Adipocyte (in vitro differentiated cells): ENCODE results near the gene TSKU.

Experiments used
- DNase-seq: peaks from one replicate; pipeline ENCODE4 v3.0.0-alpha.2; 2015; ENCODE audit warnings: low read depth
- H3K27me3 ChIP-seq: replicated peaks from 2 replicates; pipeline ENCODE4 v1.7.0; 2013; ENCODE audit warnings: mild to moderate bottlenecking, low read length, moderate library complexity; ENCODE audit not compliant: control insufficient read depth, insufficient read depth
- H3K36me3 ChIP-seq: 2 replicates; pipeline ENCODE4 v1.7.0; 2013; ENCODE audit warnings: low read length, mild to moderate bottlenecking, moderate library complexity; ENCODE audit not compliant: control insufficient read depth, insufficient read depth, severe bottlenecking
- H3K4me1 ChIP-seq: 2 replicates; pipeline ENCODE4 v1.7.0; 2013; ENCODE audit warnings: mild to moderate bottlenecking, low read length, moderate library complexity; ENCODE audit not compliant: control insufficient read depth, insufficient read depth
- H3K4me3 ChIP-seq: 2 replicates; pipeline ENCODE4 v1.7.0; 2013; ENCODE audit warnings: mild to moderate bottlenecking, low read length, moderate library complexity
- H3K9ac ChIP-seq: 2 replicates; pipeline ENCODE4 v1.7.0; 2013; ENCODE audit warnings: mild to moderate bottlenecking, low read length, moderate library complexity
- H3K9me3 ChIP-seq: 2 replicates; pipeline ENCODE4 v1.7.0; 2013; ENCODE audit warnings: mild to moderate bottlenecking, low read length, moderate library complexity; ENCODE audit not compliant: control insufficient read depth

TSKU gene

GRCh38 chr11:76765863-76766350 lies 17.2 kb upstream of the TSKU start:
- Histone ChIP-seq H3K9ac (no peak overlapping the region), H3K4me3 (no peak overlapping the region), H3K36me3 (no peaks in the 10 kb centered on the region), H3K27me3 (no peaks in the 10 kb centered on the region), H3K9me3 (no peaks in the 10 kb centered on the region), H3K4me1 (peaks cover 47% of the 10 kb centered on the region)
- DNase-seq, result no peak

GRCh38 chr11:76766521-76766920 lies 16.6 kb upstream of the TSKU start:
- Histone ChIP-seq H3K9ac (no peak overlapping the region), H3K27me3 (no peaks in the 10 kb centered on the region), H3K9me3 (no peaks in the 10 kb centered on the region), H3K4me3 (no peak overlapping the region), H3K4me1 (peaks cover 53% of the 10 kb centered on the region), H3K36me3 (no peaks in the 10 kb centered on the region)
- no peak for DNase-seq

DNA sequence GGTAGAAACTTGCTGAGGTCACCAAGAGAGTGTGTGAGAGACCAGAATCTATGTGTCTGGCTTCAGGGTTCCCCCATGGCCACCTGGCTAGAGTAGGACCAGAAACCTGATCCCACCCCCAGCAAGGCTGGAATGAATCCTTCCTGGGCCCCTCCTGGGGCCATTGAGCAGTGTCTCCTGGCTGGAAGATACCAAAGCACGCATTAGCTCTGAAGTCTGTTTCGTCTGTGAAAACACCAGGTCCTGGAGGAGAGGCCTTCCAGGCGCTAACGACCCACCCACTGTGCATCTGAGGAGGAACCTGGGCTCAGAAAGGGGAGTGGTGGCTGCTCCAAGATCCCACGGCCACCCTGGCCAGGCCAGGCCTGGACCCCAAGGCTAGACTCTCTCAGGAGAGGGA lies 15.5 kb upstream of the TSKU start:
- DNase-seq, result no peak
- Histone ChIP-seq H3K4me3 (peak overlapping the region; percentile 1), H3K36me3 (no peaks in the 10 kb centered on the region), H3K27me3 (no peaks in the 10 kb centered on the region), H3K4me1 (peaks cover 65% of the 10 kb centered on the region), H3K9me3 (no peaks in the 10 kb centered on the region), H3K9ac (no peak overlapping the region)

- Histone ChIP-seq H3K27me3 (no peaks in the 10 kb centered on the region), H3K4me1 (peaks cover 68% of the 10 kb centered on the region), H3K4me3 (peak overlapping the region; percentile 20), H3K9me3 (no peaks in the 10 kb centered on the region), H3K9ac (peak overlapping the region; percentile 63), H3K36me3 (no peaks in the 10 kb centered on the region)
- DNase-seq, result no peak
Observed at GRCh38 chr11:76768088-76768908, 14.9 kb upstream of the TSKU start.

DNA sequence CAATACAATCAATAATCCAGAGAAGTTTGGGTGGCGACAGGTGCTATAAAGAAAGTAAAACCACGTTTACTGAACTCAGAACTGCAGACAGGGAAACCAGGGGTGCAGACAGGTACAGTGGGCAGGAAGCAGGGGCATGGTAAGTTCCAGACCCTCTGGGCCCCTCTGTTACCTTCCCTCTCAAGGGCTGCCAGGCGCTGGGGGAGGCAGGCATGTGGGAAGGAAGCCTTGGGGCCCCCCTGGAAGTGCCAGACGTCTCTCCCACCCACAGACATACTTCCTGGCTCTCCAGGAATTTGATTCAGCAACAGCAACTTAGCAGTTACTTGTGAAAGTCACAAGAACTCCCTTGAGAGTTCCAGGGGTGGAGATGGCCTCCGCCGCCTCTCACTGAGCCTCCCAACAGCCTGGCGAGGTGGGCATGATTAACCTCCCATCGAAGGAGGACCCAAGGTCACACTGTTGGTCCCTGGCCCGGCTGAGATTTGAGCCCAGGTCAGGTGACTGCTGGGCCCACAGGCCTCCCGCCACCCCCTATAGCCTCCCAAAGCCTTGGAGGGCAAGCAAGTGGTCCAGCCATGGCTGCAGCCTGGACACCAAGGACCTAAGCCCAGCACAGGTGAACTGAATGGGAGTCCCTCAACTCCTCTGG lies 14.1 kb upstream of the TSKU start:
- Histone ChIP-seq H3K4me1 (peaks cover 69% of the 10 kb centered on the region), H3K9ac (peak overlapping the region; percentile 63), H3K27me3 (no peaks in the 10 kb centered on the region), H3K9me3 (no peaks in the 10 kb centered on the region), H3K36me3 (no peaks in the 10 kb centered on the region), H3K4me3 (peak overlapping the region; percentile 20)
- peak; percentile 56 for DNase-seq

- no peaks in the 10 kb centered on the region for H3K36me3 ChIP-seq
- H3K9me3 ChIP-seq, result no peaks in the 10 kb centered on the region
- H3K9ac ChIP-seq, result peak overlapping the region; percentile 82
- peaks cover 74% of the 10 kb centered on the region for H3K4me1 ChIP-seq
- H3K27me3 ChIP-seq, result no peaks in the 10 kb centered on the region
- DNase-seq, result no peak
- peak overlapping the region; percentile 20 for H3K4me3 ChIP-seq
Observed at GRCh38 chr11:76769645-76770586, 13.2 kb upstream of the TSKU start.

DNA sequence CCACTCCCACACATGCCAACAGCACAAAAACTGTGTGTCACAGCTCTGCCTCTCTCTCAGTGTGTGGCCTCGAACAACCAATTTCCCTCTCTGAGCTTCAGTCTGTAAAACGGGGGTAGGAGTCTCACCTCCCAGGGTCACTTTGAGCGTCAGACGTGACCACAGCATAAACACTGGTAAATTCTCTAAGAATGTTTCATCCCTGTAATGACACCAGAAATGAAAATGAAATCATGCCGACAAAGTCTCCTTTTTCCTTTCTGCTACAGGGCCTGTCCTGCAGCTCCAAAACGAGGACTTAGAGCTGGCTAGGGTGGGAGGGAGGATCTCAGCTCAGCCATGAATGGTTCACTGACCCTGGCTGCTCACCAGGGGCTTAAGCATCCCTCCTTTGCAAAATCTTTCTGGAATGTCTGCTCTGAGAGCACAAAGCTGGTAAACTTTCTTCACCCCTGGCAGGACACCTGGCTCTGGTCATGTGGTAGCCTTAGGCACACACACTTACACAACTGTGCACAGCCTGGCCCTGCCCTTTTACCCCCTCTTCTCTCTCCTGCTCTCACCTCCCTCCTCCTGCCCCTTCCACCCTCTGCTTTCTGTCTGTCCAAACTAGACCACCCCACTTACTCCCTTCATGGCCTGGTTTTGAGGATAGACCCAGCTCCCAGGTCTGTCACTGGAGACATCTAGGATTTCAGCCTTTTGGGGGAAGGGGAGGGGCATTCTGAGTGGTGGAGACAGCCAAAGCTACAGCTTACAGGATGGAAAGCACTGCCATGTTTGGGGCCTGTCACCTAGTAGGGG lies 12.3 kb upstream of the TSKU start:
- Histone ChIP-seq H3K4me3 (peak overlapping the region; percentile 20), H3K4me1 (peaks cover 72% of the 10 kb centered on the region)

DNA sequence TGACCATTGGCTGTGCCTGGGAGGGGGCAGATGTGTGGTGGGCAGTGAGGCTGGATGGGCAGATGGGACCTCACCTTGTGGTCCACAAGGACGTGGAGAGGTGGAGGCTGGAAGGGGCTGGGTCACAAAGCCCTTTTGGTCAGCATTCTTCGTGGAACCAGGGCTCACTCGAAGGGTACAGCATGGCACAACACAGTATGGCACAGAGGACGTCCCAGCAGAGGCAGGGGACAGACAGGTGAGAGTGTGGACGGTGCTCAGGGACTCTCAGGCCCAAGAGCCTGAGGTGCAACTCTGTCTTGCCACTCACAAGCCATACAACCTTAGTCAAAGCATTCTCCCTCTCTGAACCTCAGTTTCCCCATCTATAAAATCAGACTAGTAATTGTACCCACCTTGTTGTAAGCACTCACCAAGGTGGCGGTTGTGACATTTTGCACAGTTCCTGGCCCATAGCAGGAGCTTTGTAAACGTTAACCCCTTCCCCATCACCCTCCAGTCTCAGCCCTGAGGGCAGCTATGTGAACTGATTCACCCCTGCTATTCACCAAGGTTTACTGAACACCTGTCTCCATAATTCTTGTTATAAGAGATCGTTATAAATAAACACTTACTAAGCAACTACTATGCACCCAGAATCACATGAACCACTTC lies 11.6 kb upstream of the TSKU start:
- peaks cover 67% of the 10 kb centered on the region for H3K4me1 ChIP-seq
- H3K9ac ChIP-seq, result peak overlapping the region; percentile 82
- no peaks in the 10 kb centered on the region for H3K27me3 ChIP-seq
- DNase-seq, result no peak
- no peak overlapping the region for H3K4me3 ChIP-seq
- H3K36me3 ChIP-seq, result no peaks in the 10 kb centered on the region
- peaks cover 10% of the 10 kb centered on the region for H3K9me3 ChIP-seq

More for the DNA sequence above, 12.3 kb upstream of the TSKU start:
- peaks cover 3% of the 10 kb centered on the region for H3K9me3 ChIP-seq
- peak; percentile 92 for DNase-seq
- H3K9ac ChIP-seq, result peak overlapping the region; percentile 82
- H3K36me3 ChIP-seq, result no peaks in the 10 kb centered on the region
- H3K27me3 ChIP-seq, result no peaks in the 10 kb centered on the region

GRCh38 chr11:76772100-76772782 lies 10.9 kb upstream of the TSKU start:
- Histone ChIP-seq H3K27me3 (no peaks in the 10 kb centered on the region), H3K4me3 (no peak overlapping the region), H3K9ac (peak overlapping the region; percentile 82), H3K4me1 (peaks cover 67% of the 10 kb centered on the region), H3K36me3 (no peaks in the 10 kb centered on the region), H3K9me3 (peaks cover 17% of the 10 kb centered on the region)
- DNase-seq, result no peak

- no peak for DNase-seq
- H3K27me3 ChIP-seq, result no peaks in the 10 kb centered on the region
- H3K4me3 ChIP-seq, result no peak overlapping the region
- H3K9me3 ChIP-seq, result peaks cover 22% of the 10 kb centered on the region
- peak overlapping the region; percentile 60 for H3K9ac ChIP-seq
- H3K36me3 ChIP-seq, result no peaks in the 10 kb centered on the region
- H3K4me1 ChIP-seq, result peaks cover 67% of the 10 kb centered on the region
Observed at GRCh38 chr11:76772783-76773106, 10.4 kb upstream of the TSKU start.
